NCI-H446 treated with DMSO at 0.1 percent for 48 hours (cell line): ENCODE measurements around the gene POLR2F.
"Not testable (repeated sequence)": the region's sequence is repeated elsewhere in the genome, so short reads cannot be mapped to it uniquely, and the experiment has no call there.

ENCODE experiments used
- DNase-seq: peaks from one replicate; lab custom pipeline; 2025; lab: John Stamatoyannopoulos, UW

Gene POLR2F

GRCh38 chr22:37925330-37925729, 28.2 kb upstream of the POLR2F start:
- no peak for DNase-seq

DNA sequence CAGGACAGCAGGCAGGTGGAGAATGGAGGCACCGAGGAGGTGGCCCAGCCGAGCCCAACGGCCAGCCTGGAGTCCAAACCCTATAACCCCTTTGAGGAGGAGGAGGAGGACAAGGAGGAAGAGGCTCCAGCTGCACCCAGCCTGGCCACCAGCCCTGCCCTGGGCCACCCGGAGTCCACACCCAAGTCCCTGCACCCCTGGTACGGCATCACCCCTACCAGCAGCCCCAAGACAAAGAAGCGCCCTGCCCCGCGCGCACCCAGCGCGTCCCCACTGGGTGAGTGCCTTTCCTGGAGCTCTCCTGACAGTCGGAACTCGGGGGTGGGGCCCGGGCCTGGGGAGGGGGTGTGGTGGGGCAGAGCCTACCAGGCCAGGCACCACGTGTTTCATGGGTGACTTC, 27.7 kb upstream of the POLR2F start:
- DNase-seq, result no peak

GRCh38 chr22:37926358-37926757, 27.1 kb upstream of the POLR2F start:
- no peak for DNase-seq

DNA sequence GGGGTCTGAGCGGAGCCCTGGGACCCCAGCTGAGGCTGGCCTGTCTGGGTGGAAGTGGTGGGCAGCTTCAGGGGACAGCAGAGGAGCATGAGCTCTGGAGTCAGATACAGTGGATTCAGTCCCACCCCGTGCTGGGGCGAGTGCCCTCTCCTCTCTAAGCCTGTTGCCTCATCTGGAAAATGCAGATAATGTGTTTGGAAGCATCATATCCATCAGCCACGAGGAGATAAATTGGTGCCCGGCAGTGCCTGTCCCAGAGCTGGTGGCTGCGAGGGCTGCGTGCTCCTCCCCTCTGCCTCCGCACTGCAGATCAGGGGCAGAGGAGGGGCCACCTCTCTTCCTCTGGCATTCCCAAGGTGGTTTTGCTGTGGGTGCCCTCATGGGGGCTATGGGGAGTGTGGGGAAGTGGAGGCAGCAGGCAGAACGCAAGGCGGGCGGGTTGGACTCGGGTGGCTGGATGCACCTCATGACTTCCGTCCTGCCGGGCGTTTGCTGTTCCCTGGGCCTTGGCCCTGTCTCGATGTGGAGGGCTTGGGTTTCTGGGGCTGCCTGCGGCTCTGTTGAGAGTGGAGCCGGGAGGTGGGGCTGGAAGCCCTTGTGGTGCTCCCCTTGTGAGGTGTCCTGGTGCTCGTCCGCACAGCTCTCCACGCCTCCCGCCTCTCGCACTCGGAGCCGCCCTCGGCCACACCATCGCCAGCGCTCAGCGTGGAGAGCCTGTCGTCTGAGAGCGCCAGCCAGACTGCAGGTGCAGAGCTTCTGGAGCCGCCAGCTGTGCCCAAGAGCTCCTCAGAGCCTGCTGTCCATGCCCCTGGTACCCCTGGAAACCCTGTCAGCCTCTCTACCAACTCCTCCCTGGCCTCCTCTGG, 26.5 kb upstream of the POLR2F start:
- no peak for DNase-seq

DNA sequence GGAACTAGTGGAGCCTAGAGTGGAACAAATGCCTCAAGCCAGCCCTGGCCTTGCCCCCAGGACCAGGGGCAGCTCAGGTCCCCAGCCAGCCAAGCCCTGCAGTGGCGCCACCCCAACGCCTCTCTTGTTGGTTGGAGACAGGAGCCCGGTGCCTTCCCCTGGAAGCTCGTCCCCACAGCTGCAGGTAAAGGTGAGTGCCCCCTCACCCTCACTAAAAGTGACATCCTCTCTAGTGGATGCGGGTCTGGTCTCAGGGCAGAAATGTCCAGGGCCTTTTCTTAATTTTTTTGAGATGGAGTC, 25.9 kb upstream of the POLR2F start:
- no peak for DNase-seq

DNA sequence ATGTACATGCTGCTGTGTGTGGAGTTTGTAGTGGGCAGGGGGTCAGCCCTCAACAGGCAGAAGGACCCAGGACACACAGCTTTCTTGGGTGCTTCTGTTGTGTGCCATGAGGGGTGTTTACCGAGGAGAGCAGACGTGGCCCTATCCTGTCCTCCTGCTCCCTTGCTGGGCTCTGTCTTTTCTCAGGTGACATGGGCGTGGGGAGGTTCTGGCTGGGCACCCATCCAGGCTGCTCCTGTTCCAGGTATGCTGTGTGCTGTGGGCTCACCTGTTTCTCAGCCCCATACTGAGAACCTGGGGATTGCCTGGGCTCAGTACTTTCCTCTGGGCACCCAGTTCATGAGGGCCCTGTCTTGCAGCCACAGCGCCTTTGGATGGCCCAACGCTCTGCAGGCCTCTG, 24.1 kb upstream of the POLR2F start:
- no peak for DNase-seq

DNA sequence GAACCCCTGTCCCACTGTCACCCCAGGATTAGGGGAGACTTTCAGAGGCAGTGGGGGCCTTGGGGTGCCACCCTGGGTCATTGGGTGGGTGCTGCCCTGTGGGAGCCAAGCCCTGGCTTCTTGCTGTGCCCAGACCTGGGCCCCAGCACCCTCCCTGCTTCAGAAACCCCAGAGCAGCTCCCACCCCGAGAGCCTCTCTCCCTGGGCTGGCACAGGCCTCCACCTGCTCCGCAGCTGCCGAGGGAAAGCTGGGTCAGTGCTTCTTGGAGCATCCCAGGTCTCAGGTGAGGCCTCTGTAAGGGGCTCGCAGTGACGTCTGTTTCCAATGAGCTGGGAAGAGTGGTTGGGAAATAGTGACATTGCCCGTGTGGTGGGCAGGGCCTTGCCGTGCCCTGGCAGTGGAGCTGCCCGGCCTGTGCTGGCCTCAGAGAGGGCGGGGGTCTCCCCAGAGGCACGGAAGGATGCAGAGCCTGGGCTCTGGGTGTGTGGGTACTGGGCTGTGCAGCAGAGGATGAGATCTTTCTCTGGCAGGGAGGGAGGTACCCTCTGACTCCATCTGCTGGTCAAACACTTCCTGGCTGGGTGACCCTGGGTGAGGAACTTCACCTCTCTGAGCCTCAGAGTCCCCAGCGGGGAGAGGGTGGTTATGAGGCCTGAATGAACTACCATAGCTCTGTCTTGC, 23.1 kb upstream of the POLR2F start:
- DNase-seq, result no peak

DNA sequence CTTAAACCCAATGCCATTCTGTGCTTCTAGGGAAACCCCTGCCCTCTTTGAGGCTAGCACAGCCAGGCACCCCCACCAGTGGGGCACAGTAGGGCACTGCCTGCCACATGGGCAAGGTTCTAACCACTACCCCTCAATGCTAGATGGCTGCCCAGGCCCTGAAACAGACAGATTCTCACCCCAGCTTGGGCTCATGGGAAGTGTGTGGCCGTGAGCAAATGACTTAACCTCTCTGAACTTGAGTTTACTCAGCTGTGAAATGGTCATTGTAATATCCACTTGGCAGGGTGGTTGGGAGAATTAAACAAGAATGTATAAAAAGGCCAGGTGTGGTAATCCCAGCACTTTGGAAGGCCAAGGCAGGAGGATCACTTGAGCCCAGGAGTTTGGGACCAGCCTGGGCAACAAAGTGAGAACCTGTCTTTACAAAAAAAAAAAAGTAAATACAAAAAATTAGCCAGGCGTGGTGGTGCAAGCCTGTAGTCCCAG, 22.5 kb upstream of the POLR2F start:
- DNase-seq, result no peak

DNA sequence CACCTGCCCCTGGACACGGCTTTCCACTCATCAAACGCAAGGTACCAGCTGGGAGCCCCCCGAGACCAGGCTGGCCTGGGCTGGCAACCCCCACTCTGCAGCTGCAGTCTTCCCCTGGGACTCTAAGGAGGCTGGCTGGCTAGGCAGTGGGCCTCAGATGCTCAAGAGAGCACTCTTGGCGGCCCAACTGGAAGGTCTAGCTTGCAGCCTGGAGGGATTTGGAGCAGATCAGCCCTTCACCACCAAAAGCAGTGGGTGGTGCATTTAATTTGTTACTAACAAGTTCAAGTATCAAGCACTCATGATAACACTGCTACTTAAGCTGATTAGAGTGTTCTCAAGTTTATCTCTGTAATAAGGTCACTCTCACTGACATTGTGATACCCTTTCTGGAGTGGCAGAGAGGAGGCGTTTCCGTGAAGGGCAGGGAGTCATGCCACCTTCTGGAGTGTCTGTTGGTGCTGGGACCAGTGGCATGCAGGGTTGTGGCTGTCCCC, 21.6 kb upstream of the POLR2F start:
- no peak for DNase-seq

- DNase-seq, result no peak
These were observed 21.1 kb upstream of the POLR2F start for GRCh38 chr22:37932401-37932800.

DNA sequence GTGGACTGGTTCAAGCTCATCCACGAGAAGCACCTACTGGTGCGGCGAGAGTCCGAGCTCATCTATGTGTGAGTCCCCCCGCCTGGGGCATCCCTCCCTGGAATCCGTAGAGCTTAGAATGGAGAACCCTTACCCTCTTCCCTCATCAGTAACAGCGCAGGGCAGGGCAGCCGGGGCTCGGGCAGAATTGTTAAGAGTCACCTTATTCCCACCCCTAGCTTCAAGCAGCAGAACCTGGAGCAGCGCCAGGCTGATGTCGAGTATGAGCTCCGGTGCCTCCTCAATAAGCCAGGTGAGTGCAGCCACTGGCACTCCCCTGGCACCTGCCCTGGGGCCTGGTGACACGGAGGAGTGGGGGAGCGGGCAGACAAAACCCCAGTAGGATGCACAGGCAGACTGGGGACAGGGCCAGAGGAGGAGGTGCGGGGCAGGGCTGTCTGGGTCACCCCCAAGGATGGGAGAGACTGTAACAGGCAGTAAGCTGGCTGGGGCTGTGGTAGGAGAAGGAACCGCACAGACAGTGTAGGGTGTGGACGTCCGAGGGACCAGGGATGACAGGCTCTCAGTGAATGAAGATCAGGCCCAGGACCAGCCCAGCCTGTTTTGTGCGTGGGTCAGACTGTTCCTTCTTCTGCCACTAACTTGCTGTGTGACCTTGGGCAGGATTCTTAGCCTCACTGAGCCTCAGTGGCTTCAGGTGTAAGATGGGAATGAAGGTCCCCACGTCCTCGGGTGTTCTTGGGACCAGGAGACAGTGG, 20.5 kb upstream of the POLR2F start:
- DNase-seq, result no peak

DNA sequence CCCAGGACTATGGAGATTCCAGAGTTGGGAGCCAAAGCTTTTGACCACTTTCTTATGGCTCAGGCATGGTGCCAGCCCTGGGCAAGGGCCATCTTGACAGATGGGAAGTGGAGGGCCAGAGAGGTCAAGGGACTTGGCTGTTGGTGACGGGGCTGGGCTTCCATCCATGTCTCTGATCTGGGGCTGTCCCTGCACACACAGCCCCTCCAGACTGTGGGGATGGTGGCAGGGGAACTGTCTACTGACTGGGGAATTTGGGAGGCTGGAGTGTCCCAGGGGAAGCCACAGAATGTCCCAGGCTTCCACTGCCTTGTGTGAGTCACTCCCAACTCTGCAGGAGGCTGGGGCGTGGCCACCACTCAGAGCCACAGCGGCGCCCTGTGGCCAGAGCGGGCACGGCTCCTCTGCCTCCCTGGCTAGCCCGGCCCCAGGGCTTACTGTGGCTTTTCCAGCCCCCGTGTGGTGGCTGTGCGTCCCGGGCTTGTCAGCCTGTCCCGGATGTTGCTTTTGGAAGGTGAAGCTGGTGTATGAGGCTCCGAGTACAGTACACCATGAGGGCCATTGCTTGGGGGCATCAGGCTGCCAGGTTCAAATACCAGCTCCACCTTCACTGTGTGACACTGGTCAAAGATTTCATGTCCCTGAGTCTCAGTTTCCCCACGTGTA, 19.7 kb upstream of the POLR2F start:
- DNase-seq, result peak; percentile 53

GRCh38 chr22:37940698-37941376, 12.7 kb upstream of the POLR2F start:
- DNase-seq, result no peak

GRCh38 chr22:37942133-37942532, 11.4 kb upstream of the POLR2F start:
- DNase-seq, result no peak

DNA sequence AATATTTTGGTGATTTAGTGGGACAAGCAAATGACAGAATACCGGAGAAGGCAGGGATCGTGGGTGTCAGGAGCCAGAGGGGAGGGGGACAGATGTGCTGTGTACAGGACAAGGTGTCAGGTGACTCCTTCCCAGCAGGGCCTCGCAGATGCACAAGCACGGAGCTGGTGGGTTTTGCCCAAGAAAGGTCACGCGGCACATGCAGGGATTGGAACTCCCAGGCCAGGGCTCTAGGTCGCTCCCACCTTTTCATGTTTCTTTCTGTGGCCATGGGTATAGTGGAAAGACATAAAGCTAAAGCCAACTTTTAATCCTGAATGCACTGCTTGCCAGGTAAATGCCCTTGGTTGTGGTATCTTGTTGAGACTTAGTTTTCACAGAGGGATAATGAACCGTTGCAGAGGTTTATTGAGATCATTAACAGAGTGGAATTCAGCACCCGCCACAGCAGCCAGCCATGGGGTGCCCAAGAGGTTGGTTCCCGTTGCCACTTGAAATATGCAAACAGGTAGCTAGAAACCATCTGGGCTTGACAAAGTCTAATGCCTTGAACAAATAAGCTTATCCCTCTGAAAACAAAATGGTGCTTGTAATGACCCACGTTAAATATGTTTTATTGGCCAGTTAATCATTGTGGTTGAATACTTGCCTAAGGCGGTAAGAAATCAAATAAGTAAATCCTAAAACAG, 10.2 kb upstream of the POLR2F start:
- no peak for DNase-seq

DNA sequence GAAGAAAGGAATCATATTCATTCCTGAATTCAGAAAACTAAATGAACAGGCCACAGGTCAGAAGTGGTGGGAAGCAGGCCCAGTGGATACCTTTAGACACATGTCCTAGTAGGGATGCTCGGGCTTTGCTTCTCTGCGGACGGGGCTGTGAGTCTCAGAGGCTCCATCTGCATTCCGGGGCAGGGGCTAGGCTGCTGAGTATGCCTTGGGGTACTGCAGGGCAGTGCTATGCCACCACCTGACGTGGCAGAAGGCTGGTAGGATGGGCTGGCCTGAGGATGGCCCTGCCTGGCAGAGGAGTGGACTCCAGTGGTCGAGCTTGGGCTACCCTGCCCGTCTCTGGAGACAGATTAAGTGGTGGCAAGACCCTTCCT, 9.7 kb upstream of the POLR2F start:
- no peak for DNase-seq

GRCh38 chr22:37944423-37944822, 9.1 kb upstream of the POLR2F start:
- DNase-seq, result not testable (repeated sequence)

GRCh38 chr22:37947142-37947795, 6.2 kb upstream of the POLR2F start:
- DNase-seq, result not testable (repeated sequence)

DNA sequence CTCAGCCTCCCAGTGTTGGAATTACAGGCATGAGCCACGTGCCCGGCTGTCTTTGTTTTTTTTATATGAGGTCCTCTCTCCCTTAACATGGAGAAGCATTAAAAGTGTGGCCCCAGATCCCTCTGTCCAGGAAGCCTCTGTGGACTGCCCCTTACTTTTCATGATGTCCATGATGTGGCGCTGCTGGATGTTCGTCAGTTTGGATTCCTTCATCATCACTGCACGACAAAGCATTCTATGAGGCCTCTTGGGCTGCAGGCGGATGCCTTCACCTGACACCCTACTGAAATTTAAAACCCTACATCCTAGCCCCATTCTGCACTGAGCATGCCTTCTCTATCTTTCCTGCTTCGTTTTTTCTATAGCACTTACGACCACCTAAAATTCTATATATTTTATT, 2.2 kb upstream of the POLR2F start:
- DNase-seq, result no peak

DNA sequence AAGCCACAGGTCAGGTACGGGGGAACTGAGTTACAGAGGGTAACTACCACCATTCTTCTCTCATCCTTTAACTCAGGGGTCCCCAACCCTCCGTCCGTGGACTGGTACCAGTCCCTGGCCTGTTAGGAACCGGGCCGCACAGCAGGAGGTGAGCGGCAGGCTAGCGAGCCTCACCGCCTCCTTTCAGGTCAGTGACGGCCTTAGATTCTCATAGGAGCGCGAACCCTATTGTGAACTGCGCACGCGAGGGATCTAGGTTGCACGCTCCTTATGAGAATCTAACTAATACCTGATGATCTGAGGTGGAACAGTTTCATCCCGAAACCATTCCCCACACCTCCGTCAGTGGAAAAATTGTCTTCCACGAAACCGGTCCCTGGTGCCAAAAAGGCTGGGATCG, 870 bp upstream of the POLR2F start:
- not testable (repeated sequence) for DNase-seq
